HepG2 (cell line): ENCODE results near the gene PKP4. TPM values are rescaled to one million over a fixed set of nuclear protein-coding genes. Genes with fewer than 3 reads are reported as not detected.

Source experiments
- DR1 ChIP-seq: sonication (generic); formaldehyde crosslinking; IDR thresholded peaks from 2 replicates; pipeline ENCODE4 v1.8.0; 2021; ENCODE audit warnings: mild to moderate bottlenecking, missing genetic modification reagents, inconsistent platforms
- EZH2 ChIP-seq: conservative IDR thresholded peaks from 2 replicates; pipeline ENCODE4 v1.6.1; 2012; ENCODE audit warnings: mild to moderate bottlenecking, low read depth, low read length, moderate library complexity
- HIVEP1 ChIP-seq: sonication (generic); formaldehyde crosslinking; IDR thresholded peaks from 2 replicates; pipeline ENCODE4 v1.4.0; 2020; ENCODE audit warnings: mild to moderate bottlenecking, missing genetic modification reagents
- KLF13 ChIP-seq: sonication (generic); formaldehyde crosslinking; IDR thresholded peaks from 2 replicates; pipeline ENCODE4 v1.4.0; 2020; ENCODE audit warnings: mild to moderate bottlenecking, missing genetic modification reagents
- MAF1 ChIP-seq: sonication (generic); formaldehyde crosslinking; IDR thresholded peaks from 2 replicates; pipeline ENCODE4 v1.5.0; 2020; ENCODE audit warnings: missing genetic modification reagents, borderline replicate concordance
- NFYB ChIP-seq: sonication (generic); formaldehyde crosslinking; IDR thresholded peaks from 2 replicates; pipeline ENCODE4 v1.4.0; 2020; ENCODE audit warnings: missing genetic modification reagents
- RAD21 ChIP-seq: fragments of 450-650 bp; formaldehyde crosslinking; IDR thresholded peaks from 2 replicates; pipeline ENCODE4 v1.5.0; 2020; ENCODE audit warnings: mild to moderate bottlenecking
- RBM22 ChIP-seq: fragments of 200-400 bp; formaldehyde crosslinking; optimal IDR thresholded peaks from 2 replicates; pipeline ENCODE3; 2017; ENCODE audit warnings: mild to moderate bottlenecking, low read length, moderate library complexity
- RORA ChIP-seq: sonication (generic); formaldehyde crosslinking; IDR thresholded peaks from 2 replicates; pipeline ENCODE4 v1.5.0; 2020; ENCODE audit warnings: mild to moderate bottlenecking, missing genetic modification reagents, moderate library complexity
- SRF ChIP-seq: IDR thresholded peaks from 2 replicates; pipeline ENCODE4 v1.6.1; 2011; ENCODE audit warnings: mild to moderate bottlenecking, low read depth, low read length, moderate library complexity
- STAG1 ChIP-seq: sonication (generic); formaldehyde crosslinking; IDR thresholded peaks from 2 replicates; pipeline ENCODE4 v1.4.0; 2020; ENCODE audit warnings: missing genetic modification reagents
- ZKSCAN5 ChIP-seq: sonication (generic); formaldehyde crosslinking; IDR thresholded peaks from 2 replicates; pipeline ENCODE4 v1.5.1; 2020; ENCODE audit warnings: mild to moderate bottlenecking, missing genetic modification reagents
- ZNF44 ChIP-seq: sonication (generic); formaldehyde crosslinking; IDR thresholded peaks from 2 replicates; pipeline ENCODE4 v1.5.1; 2020; ENCODE audit warnings: mild to moderate bottlenecking, missing genetic modification reagents
- ZNF746 ChIP-seq: sonication (generic); formaldehyde crosslinking; IDR thresholded peaks from 2 replicates; pipeline ENCODE4 v1.8.0; 2022; ENCODE audit warnings: mild to moderate bottlenecking, missing genetic modification reagents
- ZNF883 ChIP-seq: sonication (generic); formaldehyde crosslinking; IDR thresholded peaks from 2 replicates; pipeline ENCODE4 v1.5.1; 2020; ENCODE audit warnings: mild to moderate bottlenecking, missing genetic modification reagents; ENCODE audit errors: not compliant biosample characterization
- polyA plus RNA-seq, 8 experiments: library from polyadenylated mRNA; depleted of rRNA in 3 of 8; stranded (reverse) in 7 of 8; unstranded in 1 of 8; fragments of >200 nt; fragmentation: Illumina TruSeq in 4 of 8; extraction: Trizol in 4 of 8; gene quantifications; 2 replicates each; pipeline versions ENCODE4 v1.2.1 to v1.2.3, GENCODE V29; 2011 to 2016; ENCODE audit warnings: low read depth in 4 of 8, missing spikeins in 1 of 8, mixed read lengths in 1 of 8; ENCODE audit not compliant: insufficient read depth in 1 of 8
- total RNA-seq, 5 experiments: library from RNA; depleted of rRNA; stranded (reverse); fragments of >200 nt; fragmentation: Illumina TruSeq; extraction: Trizol; gene quantifications; 2 replicates each; pipeline ENCODE4 v1.2.3, GENCODE V29; 2016; ENCODE audit warnings: low read depth in 1 of 5
- TF ChIP-seq, protein P1 (sequence below): sonication (generic); formaldehyde crosslinking; IDR thresholded peaks from 2 replicates; pipeline ENCODE4 v1.5.0; 2020; ENCODE audit warnings: mild to moderate bottlenecking, missing genetic modification reagents
- TF ChIP-seq, protein P2 (sequence below): sonication (generic); formaldehyde crosslinking; IDR thresholded peaks from 2 replicates; pipeline ENCODE4 v1.4.0; 2020; ENCODE audit warnings: missing genetic modification reagents, borderline replicate concordance
- TF ChIP-seq, protein P3 (sequence below): sonication (generic); formaldehyde crosslinking; IDR thresholded peaks from 2 replicates; pipeline ENCODE4 v1.5.1; 2020; ENCODE audit warnings: mild to moderate bottlenecking, missing genetic modification reagents, borderline replicate concordance
- TF ChIP-seq, protein P4 (sequence below): sonication (generic); formaldehyde crosslinking; IDR thresholded peaks from 2 replicates; pipeline ENCODE4 v1.4.0; 2020; ENCODE audit warnings: mild to moderate bottlenecking, missing genetic modification reagents, borderline replicate concordance

PKP4 gene
- total and polyA plus RNA-seq, 2 of the 13 experiments (the other 11 are each of a cell fraction or from before 2014, with no cell fraction given): 80.9 to 90.5 TPM

DNA sequence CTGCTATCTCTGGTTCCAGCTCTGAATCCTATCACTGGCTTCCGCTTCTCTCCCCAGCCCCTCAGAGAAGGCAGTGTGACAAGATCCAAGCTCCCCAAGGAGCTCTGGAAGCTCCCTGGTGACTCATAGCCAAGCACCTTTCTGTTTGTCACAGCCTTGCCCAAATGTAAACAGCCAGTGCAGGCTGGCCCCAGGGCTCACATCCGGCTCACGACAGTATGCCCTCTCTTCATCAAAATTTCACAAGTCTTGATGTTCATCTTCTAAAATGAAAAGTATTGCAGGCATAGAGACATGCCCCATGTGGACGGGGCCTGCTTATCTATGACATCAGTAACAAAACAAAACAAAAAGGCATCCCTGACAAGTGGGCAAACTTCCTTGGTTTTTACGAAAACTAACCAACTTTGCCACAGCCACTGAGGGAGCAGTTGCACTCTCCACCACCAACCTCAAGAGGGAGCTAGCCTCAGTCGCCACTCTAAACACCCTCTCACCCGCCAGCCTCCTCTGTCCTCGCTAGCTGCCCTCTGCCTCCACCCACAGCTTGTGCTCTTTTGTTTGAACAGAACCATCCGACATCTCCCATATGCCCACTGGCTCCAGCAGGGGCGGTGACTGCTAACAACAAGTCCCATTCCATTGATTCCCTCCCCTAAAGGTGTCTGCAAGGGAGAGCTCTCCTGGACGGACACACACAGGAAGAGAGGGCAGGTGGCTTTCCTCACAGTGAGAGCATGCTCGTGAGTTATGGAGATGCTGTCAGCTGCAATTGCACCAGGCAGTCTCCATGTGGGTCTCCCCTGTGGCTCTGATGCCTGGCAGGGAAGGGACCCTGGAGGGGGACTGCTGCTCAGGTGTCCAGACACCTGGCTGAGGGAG, 267.4 kb downstream of the PKP4 start (continued):
- TF ChIP-seq, protein P1, sequence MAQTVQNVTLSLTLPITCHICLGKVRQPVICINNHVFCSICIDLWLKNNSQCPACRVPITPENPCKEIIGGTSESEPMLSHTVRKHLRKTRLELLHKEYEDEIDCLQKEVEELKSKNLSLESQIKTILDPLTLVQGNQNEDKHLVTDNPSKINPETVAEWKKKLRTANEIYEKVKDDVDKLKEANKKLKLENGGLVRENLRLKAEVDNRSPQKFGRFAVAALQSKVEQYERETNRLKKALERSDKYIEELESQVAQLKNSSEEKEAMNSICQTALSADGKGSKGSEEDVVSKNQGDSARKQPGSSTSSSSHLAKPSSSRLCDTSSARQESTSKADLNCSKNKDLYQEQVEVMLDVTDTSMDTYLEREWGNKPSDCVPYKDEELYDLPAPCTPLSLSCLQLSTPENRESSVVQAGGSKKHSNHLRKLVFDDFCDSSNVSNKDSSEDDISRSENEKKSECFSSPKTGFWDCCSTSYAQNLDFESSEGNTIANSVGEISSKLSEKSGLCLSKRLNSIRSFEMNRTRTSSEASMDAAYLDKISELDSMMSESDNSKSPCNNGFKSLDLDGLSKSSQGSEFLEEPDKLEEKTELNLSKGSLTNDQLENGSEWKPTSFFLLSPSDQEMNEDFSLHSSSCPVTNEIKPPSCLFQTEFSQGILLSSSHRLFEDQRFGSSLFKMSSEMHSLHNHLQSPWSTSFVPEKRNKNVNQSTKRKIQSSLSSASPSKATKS: no peak
- TF ChIP-seq STAG1 (CRISPR knock-in tag): peak; percentile 43
- TF ChIP-seq ZNF883: no peak
- no peak for TF ChIP-seq RAD21 (CRISPR knock-in tag)
- no peak for TF ChIP-seq ZNF746 (CRISPR knock-in tag)
- no peak for TF ChIP-seq ZKSCAN5 (CRISPR knock-in tag)
- TF ChIP-seq RORA: no peak
- no peak for TF ChIP-seq RBM22
- TF ChIP-seq SRF: no peak
- TF ChIP-seq NFYB: no peak
- TF ChIP-seq KLF13 (CRISPR knock-in tag): no peak
- TF ChIP-seq ZNF44: no peak
- no peak for TF ChIP-seq MAF1 (CRISPR knock-in tag)
- TF ChIP-seq, protein P2, sequence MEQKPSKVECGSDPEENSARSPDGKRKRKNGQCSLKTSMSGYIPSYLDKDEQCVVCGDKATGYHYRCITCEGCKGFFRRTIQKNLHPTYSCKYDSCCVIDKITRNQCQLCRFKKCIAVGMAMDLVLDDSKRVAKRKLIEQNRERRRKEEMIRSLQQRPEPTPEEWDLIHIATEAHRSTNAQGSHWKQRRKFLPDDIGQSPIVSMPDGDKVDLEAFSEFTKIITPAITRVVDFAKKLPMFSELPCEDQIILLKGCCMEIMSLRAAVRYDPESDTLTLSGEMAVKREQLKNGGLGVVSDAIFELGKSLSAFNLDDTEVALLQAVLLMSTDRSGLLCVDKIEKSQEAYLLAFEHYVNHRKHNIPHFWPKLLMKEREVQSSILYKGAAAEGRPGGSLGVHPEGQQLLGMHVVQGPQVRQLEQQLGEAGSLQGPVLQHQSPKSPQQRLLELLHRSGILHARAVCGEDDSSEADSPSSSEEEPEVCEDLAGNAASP (CRISPR knock-in tag): no peak
- no peak for TF ChIP-seq EZH2
- no peak for TF ChIP-seq HIVEP1 (CRISPR knock-in tag)
- TF ChIP-seq, protein P3, sequence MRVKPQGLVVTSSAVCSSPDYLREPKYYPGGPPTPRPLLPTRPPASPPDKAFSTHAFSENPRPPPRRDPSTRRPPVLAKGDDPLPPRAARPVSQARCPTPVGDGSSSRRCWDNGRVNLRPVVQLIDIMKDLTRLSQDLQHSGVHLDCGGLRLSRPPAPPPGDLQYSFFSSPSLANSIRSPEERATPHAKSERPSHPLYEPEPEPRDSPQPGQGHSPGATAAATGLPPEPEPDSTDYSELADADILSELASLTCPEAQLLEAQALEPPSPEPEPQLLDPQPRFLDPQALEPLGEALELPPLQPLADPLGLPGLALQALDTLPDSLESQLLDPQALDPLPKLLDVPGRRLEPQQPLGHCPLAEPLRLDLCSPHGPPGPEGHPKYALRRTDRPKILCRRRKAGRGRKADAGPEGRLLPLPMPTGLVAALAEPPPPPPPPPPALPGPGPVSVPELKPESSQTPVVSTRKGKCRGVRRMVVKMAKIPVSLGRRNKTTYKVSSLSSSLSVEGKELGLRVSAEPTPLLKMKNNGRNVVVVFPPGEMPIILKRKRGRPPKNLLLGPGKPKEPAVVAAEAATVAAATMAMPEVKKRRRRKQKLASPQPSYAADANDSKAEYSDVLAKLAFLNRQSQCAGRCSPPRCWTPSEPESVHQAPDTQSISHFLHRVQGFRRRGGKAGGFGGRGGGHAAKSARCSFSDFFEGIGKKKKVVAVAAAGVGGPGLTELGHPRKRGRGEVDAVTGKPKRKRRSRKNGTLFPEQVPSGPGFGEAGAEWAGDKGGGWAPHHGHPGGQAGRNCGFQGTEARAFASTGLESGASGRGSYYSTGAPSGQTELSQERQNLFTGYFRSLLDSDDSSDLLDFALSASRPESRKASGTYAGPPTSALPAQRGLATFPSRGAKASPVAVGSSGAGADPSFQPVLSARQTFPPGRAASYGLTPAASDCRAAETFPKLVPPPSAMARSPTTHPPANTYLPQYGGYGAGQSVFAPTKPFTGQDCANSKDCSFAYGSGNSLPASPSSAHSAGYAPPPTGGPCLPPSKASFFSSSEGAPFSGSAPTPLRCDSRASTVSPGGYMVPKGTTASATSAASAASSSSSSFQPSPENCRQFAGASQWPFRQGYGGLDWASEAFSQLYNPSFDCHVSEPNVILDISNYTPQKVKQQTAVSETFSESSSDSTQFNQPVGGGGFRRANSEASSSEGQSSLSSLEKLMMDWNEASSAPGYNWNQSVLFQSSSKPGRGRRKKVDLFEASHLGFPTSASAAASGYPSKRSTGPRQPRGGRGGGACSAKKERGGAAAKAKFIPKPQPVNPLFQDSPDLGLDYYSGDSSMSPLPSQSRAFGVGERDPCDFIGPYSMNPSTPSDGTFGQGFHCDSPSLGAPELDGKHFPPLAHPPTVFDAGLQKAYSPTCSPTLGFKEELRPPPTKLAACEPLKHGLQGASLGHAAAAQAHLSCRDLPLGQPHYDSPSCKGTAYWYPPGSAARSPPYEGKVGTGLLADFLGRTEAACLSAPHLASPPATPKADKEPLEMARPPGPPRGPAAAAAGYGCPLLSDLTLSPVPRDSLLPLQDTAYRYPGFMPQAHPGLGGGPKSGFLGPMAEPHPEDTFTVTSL: no peak
- TF ChIP-seq DR1 (CRISPR knock-in tag): no peak
- TF ChIP-seq, protein P4, sequence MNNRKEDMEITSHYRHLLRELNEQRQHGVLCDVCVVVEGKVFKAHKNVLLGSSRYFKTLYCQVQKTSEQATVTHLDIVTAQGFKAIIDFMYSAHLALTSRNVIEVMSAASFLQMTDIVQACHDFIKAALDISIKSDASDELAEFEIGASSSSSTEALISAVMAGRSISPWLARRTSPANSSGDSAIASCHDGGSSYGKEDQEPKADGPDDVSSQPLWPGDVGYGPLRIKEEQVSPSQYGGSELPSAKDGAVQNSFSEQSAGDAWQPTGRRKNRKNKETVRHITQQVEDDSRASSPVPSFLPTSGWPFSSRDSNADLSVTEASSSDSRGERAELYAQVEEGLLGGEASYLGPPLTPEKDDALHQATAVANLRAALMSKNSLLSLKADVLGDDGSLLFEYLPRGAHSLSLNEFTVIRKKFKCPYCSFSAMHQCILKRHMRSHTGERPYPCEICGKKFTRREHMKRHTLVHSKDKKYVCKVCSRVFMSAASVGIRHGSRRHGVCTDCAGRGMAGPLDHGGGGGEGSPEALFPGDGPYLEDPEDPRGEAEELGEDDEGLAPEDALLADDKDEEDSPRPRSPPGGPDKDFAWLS (CRISPR knock-in tag): no peak
